HEK293T (cell line): ENCODE measurements around the gene PLEKHG4.

Source experiments
- BHLHE40 ChIP-seq: fragments of 450-650 bp; IDR thresholded peaks from 2 replicates; pipeline ENCODE4 v1.6.1; 2016; ENCODE audit warnings: mild to moderate bottlenecking, moderate library complexity, borderline replicate concordance
- CTBP1 ChIP-seq: fragments of 450-650 bp; IDR thresholded peaks from 2 replicates; pipeline ENCODE4 v1.6.1; 2016; ENCODE audit warnings: borderline replicate concordance
- FOXK2 ChIP-seq: fragments of 450-650 bp; IDR thresholded peaks from 2 replicates; pipeline ENCODE4 v1.6.1; 2016; ENCODE audit warnings: mild to moderate bottlenecking
- FOXM1 ChIP-seq: fragments of 450-650 bp; IDR thresholded peaks from 2 replicates; pipeline ENCODE4 v1.6.1; 2017; ENCODE audit warnings: mild to moderate bottlenecking, borderline replicate concordance
- HDGF ChIP-seq: fragments of 450-650 bp; IDR thresholded peaks from 2 replicates; pipeline ENCODE4 v1.6.1; 2017; ENCODE audit warnings: antibody characterized with exemption, borderline replicate concordance
- L3MBTL2 ChIP-seq: fragments of 450-650 bp; conservative IDR thresholded peaks from 2 replicates; pipeline ENCODE4 v1.6.1; 2016; ENCODE audit warnings: mild to moderate bottlenecking
- SP1 ChIP-seq: fragments of 450-650 bp; IDR thresholded peaks from 2 replicates; pipeline ENCODE4 v1.6.1; 2017
- ZNF384 ChIP-seq: fragments of 450-650 bp; IDR thresholded peaks from 2 replicates; pipeline ENCODE4 v1.6.1; 2016

DNA sequence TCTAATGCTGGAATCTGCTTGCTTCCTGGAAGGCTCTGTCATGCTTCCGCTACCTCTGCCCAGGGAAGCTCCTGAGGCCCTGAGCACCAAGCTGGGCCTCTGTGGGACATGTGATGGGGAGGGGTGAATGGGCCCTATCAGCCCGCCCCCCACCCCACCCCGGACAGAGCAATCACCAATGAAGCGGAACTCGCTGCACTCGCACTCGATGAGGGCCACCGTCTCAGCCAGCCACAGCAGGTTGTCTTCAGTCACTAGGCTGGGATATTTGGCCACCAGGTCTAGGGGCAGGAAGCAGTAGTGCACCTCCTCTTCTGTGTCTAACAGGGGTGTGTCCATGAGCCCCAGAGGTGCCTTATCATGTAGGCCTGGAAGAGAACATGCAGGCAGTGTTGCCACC, 23.6 kb downstream of the PLEKHG4 start:
- TF ChIP-seq HDGF: no peak
- TF ChIP-seq FOXM1: no peak
- TF ChIP-seq FOXK2: no peak
- TF ChIP-seq BHLHE40: no peak
- no peak for TF ChIP-seq SP1
- no peak for TF ChIP-seq L3MBTL2
- no peak for TF ChIP-seq ZNF384
- TF ChIP-seq CTBP1: no peak
